Panc1 (cell line): ENCODE results near the gene TMEM8B. TPM values are rescaled to one million over a fixed set of nuclear protein-coding genes. Genes with fewer than 3 reads are reported as not detected.
A peak's percentile ranks its signal among the peaks of the same experiment; 100 is the strongest.

ENCODE experiments used
- ATAC-seq: fragments of 200-7000 bp; cut with Tn5 transposase; 2 replicates; pipeline ENCODE4 v1.9.1; 2020; ENCODE audit warnings: mild to moderate bottlenecking, moderate library complexity
- BruUV-seq: library from RNA; stranded (reverse); fragments of 400-500 nt; replicated peaks from 2 replicates; lab custom pipeline; 2021; lab: Mats Ljungman, UMichigan
- CTCF ChIA-PET: fragments of 300-600 bp; sonication (Branson Sonifier 250); formaldehyde crosslinking; loops from one replicate; lab custom pipeline; 2022; ENCODE audit warnings: antibody characterized with exemption; lab: Charles Lee
- POLR2A ChIA-PET: fragments of 300-600 bp; sonication (Branson Sonifier 250); formaldehyde crosslinking; loops from one replicate; lab custom pipeline; 2022; ENCODE audit warnings: antibody characterized with exemption; lab: Charles Lee
- DNase-seq: peaks from one replicate; pipeline ENCODE4 v3.0.0-alpha.2; 2010; ENCODE audit warnings: low read depth, low spot score
- H3K27ac ChIP-seq: 2 replicates; pipeline ENCODE4 v1.5.1; 2011; ENCODE audit warnings: mild to moderate bottlenecking, low read length, inconsistent platforms
- H3K27me3 ChIP-seq: fragments of 200-500 bp; sonication (Bioruptor generic); 2 replicates; pipeline ENCODE4 v1.6.0; 2014; ENCODE audit warnings: low read length, inconsistent platforms; ENCODE audit not compliant: control insufficient read depth, insufficient read depth
- H3K36me3 ChIP-seq: fragments of 200-500 bp; sonication (Bioruptor generic); 2 replicates; pipeline ENCODE4 v1.5.1; 2014; ENCODE audit warnings: inconsistent platforms, mild to moderate bottlenecking, low read length, moderate library complexity; ENCODE audit not compliant: control insufficient read depth, insufficient read depth
- H3K4me1 ChIP-seq: 2 replicates; pipeline ENCODE4 v1.5.1; 2011; ENCODE audit warnings: inconsistent platforms, mild to moderate bottlenecking, low read length, moderate library complexity; ENCODE audit not compliant: control insufficient read depth, insufficient read depth
- H3K4me3 ChIP-seq, 2 experiments: 2 replicates each; pipeline ENCODE4 v1.5.1; 2011 to 2012; ENCODE audit warnings: low read depth in 2 of 2, low read length in 2 of 2, mild to moderate bottlenecking in 2 of 2, inconsistent platforms in 1 of 2, moderate library complexity in 1 of 2
- H3K9me3 ChIP-seq: fragments of 200-500 bp; sonication (Bioruptor generic); 2 replicates; pipeline ENCODE4 v1.5.1; 2014; ENCODE audit warnings: low read depth, mild to moderate bottlenecking, inconsistent platforms, low read length, moderate library complexity; ENCODE audit not compliant: control insufficient read depth, insufficient read depth
- POLR2AphosphoS5 ChIP-seq: IDR thresholded peaks from 2 replicates; pipeline ENCODE4 v1.6.1; 2012; ENCODE audit warnings: mild to moderate bottlenecking, low read depth, low read length, moderate library complexity
- SIN3A ChIP-seq: IDR thresholded peaks from 2 replicates; pipeline ENCODE4 v1.6.1; 2012; ENCODE audit warnings: low read depth, mild to moderate bottlenecking, low read length, moderate library complexity, borderline replicate concordance; ENCODE audit not compliant: insufficient read depth
- TCF7L2 ChIP-seq: IDR thresholded peaks from 2 replicates; pipeline ENCODE4 v1.6.1; 2011; ENCODE audit warnings: mild to moderate bottlenecking, low read depth, low read length, inconsistent platforms
- in situ Hi-C: cut with HindIII; loops from 2 replicates; pipeline ENCODE4 v1.10.0; 2016; ENCODE audit warnings: low sequenced_read_pairs, low pct_unique_long_range_greater_than_20kb
- intact Hi-C: fragments of 100-400 bp; cut with micrococcal nuclease; formaldehyde crosslinking; loops from one replicate; pipeline ENCODE4 v1.10.0; 2022; ENCODE audit not compliant: unreplicated experiment
- total RNA-seq: library from RNA; stranded (reverse); gene quantifications from one replicate; pipeline ENCODE4 v1.2.1, GENCODE V29; 2021; ENCODE audit not compliant: unreplicated experiment
- TF ChIP-seq, protein P1 (sequence below), 2 experiments: IDR thresholded peaks; 2 replicates each; pipeline ENCODE4 v1.6.1; 2011 to 2012; ENCODE audit warnings: low read depth in 2 of 2, control low read depth in 1 of 2, low read length in 1 of 2, mild to moderate bottlenecking in 1 of 2, moderate library complexity in 1 of 2; ENCODE audit not compliant: insufficient read depth in 1 of 2
- TF ChIP-seq, protein P2 (sequence below): fragments of 450-650 bp; IDR thresholded peaks from 2 replicates; pipeline ENCODE4 v1.5.1; 2017; ENCODE audit warnings: mild to moderate bottlenecking

The TMEM8B gene
- total RNA-seq, 1 experiment from 2014 or later, result 7.9 TPM

DNA sequence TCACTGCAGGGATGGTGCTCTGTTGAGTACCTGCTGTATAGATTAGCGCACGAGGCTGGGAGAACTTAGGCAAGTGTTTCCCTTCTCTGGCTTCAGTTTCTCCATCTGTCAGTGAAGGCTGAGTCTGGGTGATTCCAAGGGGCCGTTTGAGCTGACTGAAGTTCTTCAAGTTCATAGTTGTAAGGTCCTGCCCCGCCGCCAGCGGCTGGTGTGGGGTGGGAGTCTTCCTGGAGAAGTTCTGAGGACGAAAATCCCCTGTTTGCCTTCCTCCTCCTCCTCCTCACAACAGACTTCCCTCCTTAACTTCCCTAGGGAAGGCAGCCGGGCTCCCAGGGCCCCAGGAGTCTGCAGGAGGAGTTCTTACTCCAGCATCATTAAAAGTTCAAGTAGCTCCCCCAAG, 75.3 kb downstream of the TMEM8B start:
- DNase-seq (no peak), ATAC-seq (no peak)
- ChIA-PET POLR2A (no interaction called here), CTCF (interaction anchor here (0.5 kb wide), 3 partner anchors 22 to 52 kb away, joined by 4 to 20 read pairs (median 5); no protein-coding TSS in a partner anchor)
- peak overlapping the region; percentile 30; the same call in 1 of the 2 replicates for H3K27ac ChIP-seq
- H3K36me3 ChIP-seq, result no peaks in the 10 kb centered on the region
- peaks cover 63% of the 10 kb centered on the region for H3K4me1 ChIP-seq
- no peaks in the 10 kb centered on the region for H3K9me3 ChIP-seq
- intact Hi-C loops (loop anchor here (5.0 kb wide), 1 partner anchor 43 kb away; no protein-coding TSS in a partner anchor), in situ Hi-C loops (no loop called here)
- TF ChIP-seq, protein P1, sequence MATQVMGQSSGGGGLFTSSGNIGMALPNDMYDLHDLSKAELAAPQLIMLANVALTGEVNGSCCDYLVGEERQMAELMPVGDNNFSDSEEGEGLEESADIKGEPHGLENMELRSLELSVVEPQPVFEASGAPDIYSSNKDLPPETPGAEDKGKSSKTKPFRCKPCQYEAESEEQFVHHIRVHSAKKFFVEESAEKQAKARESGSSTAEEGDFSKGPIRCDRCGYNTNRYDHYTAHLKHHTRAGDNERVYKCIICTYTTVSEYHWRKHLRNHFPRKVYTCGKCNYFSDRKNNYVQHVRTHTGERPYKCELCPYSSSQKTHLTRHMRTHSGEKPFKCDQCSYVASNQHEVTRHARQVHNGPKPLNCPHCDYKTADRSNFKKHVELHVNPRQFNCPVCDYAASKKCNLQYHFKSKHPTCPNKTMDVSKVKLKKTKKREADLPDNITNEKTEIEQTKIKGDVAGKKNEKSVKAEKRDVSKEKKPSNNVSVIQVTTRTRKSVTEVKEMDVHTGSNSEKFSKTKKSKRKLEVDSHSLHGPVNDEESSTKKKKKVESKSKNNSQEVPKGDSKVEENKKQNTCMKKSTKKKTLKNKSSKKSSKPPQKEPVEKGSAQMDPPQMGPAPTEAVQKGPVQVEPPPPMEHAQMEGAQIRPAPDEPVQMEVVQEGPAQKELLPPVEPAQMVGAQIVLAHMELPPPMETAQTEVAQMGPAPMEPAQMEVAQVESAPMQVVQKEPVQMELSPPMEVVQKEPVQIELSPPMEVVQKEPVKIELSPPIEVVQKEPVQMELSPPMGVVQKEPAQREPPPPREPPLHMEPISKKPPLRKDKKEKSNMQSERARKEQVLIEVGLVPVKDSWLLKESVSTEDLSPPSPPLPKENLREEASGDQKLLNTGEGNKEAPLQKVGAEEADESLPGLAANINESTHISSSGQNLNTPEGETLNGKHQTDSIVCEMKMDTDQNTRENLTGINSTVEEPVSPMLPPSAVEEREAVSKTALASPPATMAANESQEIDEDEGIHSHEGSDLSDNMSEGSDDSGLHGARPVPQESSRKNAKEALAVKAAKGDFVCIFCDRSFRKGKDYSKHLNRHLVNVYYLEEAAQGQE (IDR thresholded peaks at IDR 0.05; ENCODE audit: insufficient read depth in 1 of 2, low read depth in 2 of 2, low read length in 1 of 2), result no peak
- TF ChIP-seq TCF7L2 (no peak), POLR2AphosphoS5 (no peak), SIN3A (no peak)
- TF ChIP-seq, protein P2, sequence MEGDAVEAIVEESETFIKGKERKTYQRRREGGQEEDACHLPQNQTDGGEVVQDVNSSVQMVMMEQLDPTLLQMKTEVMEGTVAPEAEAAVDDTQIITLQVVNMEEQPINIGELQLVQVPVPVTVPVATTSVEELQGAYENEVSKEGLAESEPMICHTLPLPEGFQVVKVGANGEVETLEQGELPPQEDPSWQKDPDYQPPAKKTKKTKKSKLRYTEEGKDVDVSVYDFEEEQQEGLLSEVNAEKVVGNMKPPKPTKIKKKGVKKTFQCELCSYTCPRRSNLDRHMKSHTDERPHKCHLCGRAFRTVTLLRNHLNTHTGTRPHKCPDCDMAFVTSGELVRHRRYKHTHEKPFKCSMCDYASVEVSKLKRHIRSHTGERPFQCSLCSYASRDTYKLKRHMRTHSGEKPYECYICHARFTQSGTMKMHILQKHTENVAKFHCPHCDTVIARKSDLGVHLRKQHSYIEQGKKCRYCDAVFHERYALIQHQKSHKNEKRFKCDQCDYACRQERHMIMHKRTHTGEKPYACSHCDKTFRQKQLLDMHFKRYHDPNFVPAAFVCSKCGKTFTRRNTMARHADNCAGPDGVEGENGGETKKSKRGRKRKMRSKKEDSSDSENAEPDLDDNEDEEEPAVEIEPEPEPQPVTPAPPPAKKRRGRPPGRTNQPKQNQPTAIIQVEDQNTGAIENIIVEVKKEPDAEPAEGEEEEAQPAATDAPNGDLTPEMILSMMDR, result no peak
- no TSS peak for BruUV-seq
- no peaks in the 10 kb centered on the region for H3K27me3 ChIP-seq
- no peak overlapping the region for H3K4me3 ChIP-seq

DNA sequence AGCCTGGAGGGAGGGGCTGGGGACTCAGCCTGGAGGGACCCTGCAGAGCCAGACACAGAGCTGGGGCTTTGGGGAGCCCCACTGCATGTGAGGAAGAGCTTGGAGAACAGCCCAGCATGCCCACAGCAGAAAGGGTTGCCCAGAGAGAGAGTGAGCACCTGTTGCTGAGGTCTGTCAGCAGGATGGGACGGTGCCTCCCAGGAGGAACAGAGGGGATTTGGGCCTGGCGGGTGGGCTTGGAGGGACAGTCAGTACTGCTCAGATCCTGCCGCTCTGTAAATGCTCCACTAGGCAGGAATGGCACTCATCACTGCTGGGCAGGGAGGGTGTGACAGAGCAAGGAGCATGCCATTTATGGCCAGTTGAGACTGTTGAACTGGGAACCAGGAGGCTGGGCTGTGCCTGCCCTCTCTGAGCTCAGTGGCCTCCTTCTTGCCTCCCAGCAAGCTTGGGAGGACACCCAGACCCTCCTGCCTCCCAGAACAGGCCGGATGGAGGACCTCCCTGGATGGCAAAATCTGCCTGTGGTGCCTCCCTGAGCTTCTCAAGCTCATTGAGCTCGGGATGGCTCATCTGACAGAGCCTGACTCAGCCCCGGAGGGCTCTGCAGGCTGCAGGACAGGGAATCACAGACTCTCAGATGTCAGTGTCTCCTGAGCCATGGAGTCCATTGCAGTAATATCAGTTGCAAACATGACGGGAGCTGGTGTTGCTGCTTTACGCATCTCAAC, 76.2 kb downstream of the TMEM8B start:
- in situ Hi-C loops (no loop called here), intact Hi-C loops (no loop called here)
- no peaks in the 10 kb centered on the region for H3K9me3 ChIP-seq
- BruUV-seq, result no TSS peak
- H3K27ac ChIP-seq, result peak overlapping the region; percentile 72
- ATAC-seq (peak; percentile 43; the same call in 1 of the 2 replicates), DNase-seq (no peak)
- no peak overlapping the region for H3K4me3 ChIP-seq
- H3K36me3 ChIP-seq, result no peaks in the 10 kb centered on the region
- POLR2A ChIA-PET, result interaction anchor here (0.6 kb wide), 1 partner anchor 42 kb away, joined by 4 read pairs; no protein-coding TSS in a partner anchor
- CTCF ChIA-PET, result no interaction called here
- TF ChIP-seq SIN3A (no peak), POLR2AphosphoS5 (no peak), TCF7L2 (no peak)
- TF ChIP-seq, protein P1 (IDR thresholded peaks at IDR 0.05; ENCODE audit: insufficient read depth in 1 of 2, low read depth in 2 of 2, low read length in 1 of 2), result no peak
- TF ChIP-seq, protein P2, result no peak
- peaks cover 67% of the 10 kb centered on the region for H3K4me1 ChIP-seq
- no peaks in the 10 kb centered on the region for H3K27me3 ChIP-seq
